Hepatocyte (in vitro differentiated cells): ENCODE results near the gene EIF4G3.

Source experiments
- CTCF ChIP-seq: fragments of 200-600 bp; sonication (generic); IDR thresholded peaks from 2 replicates; pipeline ENCODE4 v1.5.1; 2016; ENCODE audit warnings: antibody characterized with exemption, mild to moderate bottlenecking; ENCODE audit not compliant: poor library complexity
- EZH2 ChIP-seq: fragments of 200-600 bp; sonication (generic); IDR thresholded peaks from 2 replicates; pipeline ENCODE4 v1.6.1; 2016; ENCODE audit warnings: antibody characterized with exemption, mild to moderate bottlenecking, borderline replicate concordance

DNA sequence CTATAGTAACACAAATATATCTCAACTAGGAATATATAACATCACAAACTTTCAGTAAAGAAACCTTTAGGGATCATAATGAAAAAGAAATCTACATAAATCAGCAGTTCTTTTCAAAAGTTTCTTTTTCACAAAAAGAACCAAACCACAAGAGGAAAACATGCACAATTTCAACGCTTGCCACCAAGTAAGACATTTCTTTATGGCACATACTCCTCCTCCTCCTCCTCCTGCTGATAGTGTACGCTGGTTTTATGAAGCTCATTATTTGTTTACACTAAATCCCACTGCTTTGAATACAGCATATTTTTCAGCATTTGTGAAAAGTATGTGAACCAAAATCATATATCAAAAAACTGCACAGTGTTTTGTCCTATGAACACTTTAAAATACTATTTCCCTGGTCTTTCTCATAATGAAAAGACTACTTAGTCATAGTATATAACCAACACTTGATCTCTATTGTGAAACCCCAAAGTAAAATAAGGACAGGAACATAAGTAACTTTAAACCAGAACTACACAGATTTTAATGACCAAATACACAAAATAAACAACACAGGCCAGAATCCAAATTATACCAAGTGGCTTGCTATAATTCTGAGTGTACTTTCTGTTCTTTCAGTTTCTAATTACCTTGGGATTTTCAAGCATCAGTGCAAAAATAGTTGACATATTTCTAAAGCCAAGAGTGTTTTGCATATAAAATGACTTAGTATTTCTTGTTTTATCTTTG, 184.2 kb downstream of the EIF4G3 start:
- no peak for TF ChIP-seq EZH2
- TF ChIP-seq CTCF, result no peak
